H9 (cell line): ENCODE measurements around the gene NDUFAB1. TPM values are rescaled to one million over a fixed set of nuclear protein-coding genes. Genes with fewer than 3 reads are reported as not detected.

Experiments
- DNase-seq: peaks from one replicate; pipeline ENCODE4 v3.0.0-alpha.2; 2017
- H2AFZ ChIP-seq: one replicate; pipeline ENCODE4 v1.6.1; 2013; ENCODE audit warnings: mild to moderate bottlenecking, low read length, control low read depth, moderate library complexity
- H2AK5ac ChIP-seq: 2 replicates; pipeline ENCODE4 v1.6.1; 2013; ENCODE audit warnings: low read length, control low read depth, mixed read lengths; ENCODE audit not compliant: insufficient read length
- H2BK120ac ChIP-seq: one replicate; pipeline ENCODE4 v1.6.1; 2013; ENCODE audit warnings: low read depth, mild to moderate bottlenecking, low read length, control low read depth, inconsistent platforms; ENCODE audit not compliant: poor library complexity, severe bottlenecking
- H2BK12ac ChIP-seq: 2 replicates; pipeline ENCODE4 v1.6.1; 2013; ENCODE audit warnings: low read length, control low read depth, mixed read lengths, low read depth; ENCODE audit not compliant: insufficient read length
- H2BK15ac ChIP-seq: 2 replicates; pipeline ENCODE4 v1.6.1; 2013; ENCODE audit warnings: low read depth, low read length, control low read depth
- H2BK20ac ChIP-seq: one replicate; pipeline ENCODE4 v1.6.1; 2013; ENCODE audit warnings: low read depth, mild to moderate bottlenecking, low read length, control low read depth, inconsistent platforms; ENCODE audit not compliant: poor library complexity, severe bottlenecking
- H2BK5ac ChIP-seq: 2 replicates; pipeline ENCODE4 v1.6.1; 2013; ENCODE audit warnings: low read length, control low read depth, mixed read lengths; ENCODE audit not compliant: insufficient read length
- H3K14ac ChIP-seq: 2 replicates; pipeline ENCODE4 v1.6.1; 2013; ENCODE audit warnings: low read length, control low read depth; ENCODE audit not compliant: insufficient read depth
- H3K18ac ChIP-seq: 2 replicates; pipeline ENCODE4 v1.6.1; 2013; ENCODE audit warnings: low read depth, mild to moderate bottlenecking, mixed read lengths, low read length, control low read depth; ENCODE audit not compliant: insufficient read length
- H3K23ac ChIP-seq: 2 replicates; pipeline ENCODE4 v1.6.1; 2013; ENCODE audit warnings: low read length, control low read depth, mixed read lengths, low read depth; ENCODE audit not compliant: insufficient read length
- H3K23me2 ChIP-seq: 2 replicates; pipeline ENCODE4 v1.6.1; 2013; ENCODE audit warnings: low read depth, mild to moderate bottlenecking, mixed read lengths, low read length, control low read depth; ENCODE audit not compliant: insufficient read length, poor library complexity, severe bottlenecking
- H3K27ac ChIP-seq: 2 replicates; pipeline ENCODE4 v1.5.1; 2013; ENCODE audit warnings: low read length, control low read depth, mixed read lengths, low read depth; ENCODE audit not compliant: insufficient read length
- H3K27me3 ChIP-seq: 2 replicates; pipeline ENCODE4 v1.6.1; 2013; ENCODE audit warnings: low read length, control low read depth, inconsistent platforms; ENCODE audit not compliant: insufficient read depth
- H3K4ac ChIP-seq: 2 replicates; pipeline ENCODE4 v1.6.1; 2013; ENCODE audit warnings: low read depth, mild to moderate bottlenecking, control low read depth, inconsistent platforms, low read length, moderate library complexity
- H3K4me1 ChIP-seq: 2 replicates; pipeline ENCODE4 v1.6.1; 2013; ENCODE audit warnings: low read length, control low read depth, inconsistent platforms; ENCODE audit not compliant: insufficient read depth
- H3K4me2 ChIP-seq: 2 replicates; pipeline ENCODE4 v1.6.1; 2013; ENCODE audit warnings: low read length, control low read depth, mixed read lengths; ENCODE audit not compliant: insufficient read length, insufficient read depth
- H3K56ac ChIP-seq: 2 replicates; pipeline ENCODE4 v1.6.1; 2013; ENCODE audit warnings: low read depth, mild to moderate bottlenecking, mixed read lengths, low read length, control low read depth; ENCODE audit not compliant: insufficient read length
- H3K79me1 ChIP-seq: 2 replicates; pipeline ENCODE4 v1.6.1; 2013; ENCODE audit warnings: low read depth, mild to moderate bottlenecking, moderate library complexity, low read length, control low read depth, inconsistent platforms; ENCODE audit not compliant: insufficient read depth, poor library complexity, severe bottlenecking
- H3K79me2 ChIP-seq: 2 replicates; pipeline ENCODE4 v1.6.1; 2013; ENCODE audit warnings: low read length, control low read depth, inconsistent platforms; ENCODE audit not compliant: insufficient read depth
- H3K9ac ChIP-seq: 2 replicates; pipeline ENCODE4 v1.6.1; 2013; ENCODE audit warnings: low read length, control low read depth, mixed read lengths; ENCODE audit not compliant: insufficient read length; ENCODE audit errors: extremely low read depth
- H3K9me3 ChIP-seq: one replicate; pipeline ENCODE4 v1.6.1; 2013; ENCODE audit warnings: low read depth, low read length, inconsistent platforms; ENCODE audit not compliant: control insufficient read depth
- H3T11ph ChIP-seq: one replicate; pipeline ENCODE4 v1.6.1; 2013; ENCODE audit warnings: mild to moderate bottlenecking, low read length, control low read depth, inconsistent platforms
- H4K20me1 ChIP-seq: one replicate; pipeline ENCODE4 v1.6.1; 2013; ENCODE audit not compliant: control insufficient read depth, insufficient read length, insufficient read depth
- H4K5ac ChIP-seq: 2 replicates; pipeline ENCODE4 v1.6.1; 2013; ENCODE audit warnings: low read depth, mild to moderate bottlenecking, mixed read lengths, low read length, control low read depth; ENCODE audit not compliant: insufficient read length
- H4K8ac ChIP-seq: replicated peaks from 2 replicates; pipeline ENCODE4 v1.6.1; 2013; ENCODE audit warnings: low read length, control low read depth, mixed read lengths, low read depth; ENCODE audit not compliant: insufficient read length
- H4K91ac ChIP-seq: 2 replicates; pipeline ENCODE4 v1.6.1; 2013; ENCODE audit warnings: low read depth, mild to moderate bottlenecking, moderate library complexity, mixed read lengths, low read length, control low read depth; ENCODE audit not compliant: insufficient read length
- H3K27ac Mint-ChIP-seq, 3 experiments: 2 replicates in 2 of 3; 3 replicates in 1 of 3; pipeline ENCODE4 v1.8.0; 2020 to 2021; ENCODE audit warnings: mixed read lengths in 3 of 3, mild to moderate bottlenecking in 1 of 3, moderate library complexity in 1 of 3
- H3K27me3 Mint-ChIP-seq: 2 replicates; pipeline ENCODE4 v1.8.0; 2021; ENCODE audit warnings: low read depth, mild to moderate bottlenecking, moderate library complexity, mixed read lengths
- H3K36me3 Mint-ChIP-seq, 3 experiments: 2 replicates in 2 of 3; 3 replicates in 1 of 3; pipeline ENCODE4 v1.8.0; 2020 to 2021; ENCODE audit warnings: low read depth in 3 of 3, mixed read lengths in 3 of 3; ENCODE audit not compliant: insufficient read depth in 1 of 3
- H3K4me1 Mint-ChIP-seq, 2 experiments: 2 replicates each; pipeline ENCODE4 v1.8.0; 2020; ENCODE audit warnings: mixed read lengths in 2 of 2
- H3K4me3 Mint-ChIP-seq, 2 experiments: 2 replicates in 1 of 2; 3 replicates in 1 of 2; pipeline ENCODE4 v1.8.0; 2020 to 2021; ENCODE audit warnings: mild to moderate bottlenecking in 2 of 2, mixed read lengths in 2 of 2, moderate library complexity in 1 of 2
- H3K9me3 Mint-ChIP-seq, 2 experiments: 2 replicates in 1 of 2; 3 replicates in 1 of 2; pipeline ENCODE4 v1.8.0; 2020; ENCODE audit warnings: mild to moderate bottlenecking in 2 of 2, mixed read lengths in 2 of 2, moderate library complexity in 1 of 2
- WGBS: extraction: QIAGEN DNeasy Blood & Tissue Kit; methylation state at CpG from one replicate; pipeline ENCODE4 v1.1.7; 2013; ENCODE audit warnings: missing lambda C conversion rate, low lambda C conversion rate, mixed read lengths; ENCODE audit not compliant: insufficient read length; ENCODE audit errors: extremely low coverage; 5-methylcytosine and 5-hydroxymethylcytosine counted together
- total RNA-seq: library from RNA; stranded (reverse); gene quantifications from 2 replicates; pipeline ENCODE4 v1.2.1, GENCODE V29; 2021
- TF ChIP-seq, protein P1 (sequence below): fragments of 200-600 bp; sonication (generic); conservative IDR thresholded peaks from 3 replicates; pipeline ENCODE4 v1.8.0; 2021; ENCODE audit warnings: antibody characterized with exemption, mild to moderate bottlenecking

NDUFAB1 gene
- total RNA-seq, 1 experiment from 2014 or later, result 192 TPM

- Histone ChIP-seq H3K56ac (no peak overlapping the region), H3K18ac (no peak overlapping the region), H4K91ac (no peak overlapping the region), H3K27me3 (no peaks in the 10 kb centered on the region), H3K4me1 (no peaks in the 10 kb centered on the region), H2BK5ac (no peak overlapping the region), H3K23ac (no peak overlapping the region), H4K20me1 (no peaks in the 10 kb centered on the region), H3K4ac (no peak overlapping the region), H3K79me1 (no peaks in the 10 kb centered on the region), H3K23me2 (no peaks in the 10 kb centered on the region), H3K9ac (no peak overlapping the region), H3K14ac (no peak overlapping the region), H3K27ac (no peak overlapping the region), H4K8ac (no peak overlapping the region), H2BK15ac (no peak overlapping the region), H3K4me2 (no peak overlapping the region), H3K9me3 (no peaks in the 10 kb centered on the region), H4K5ac (no peak overlapping the region), H2BK20ac (no peak overlapping the region), H2BK12ac (no peak overlapping the region), H2AFZ (no peak overlapping the region), H2BK120ac (no peak overlapping the region), H3K79me2 (no peaks in the 10 kb centered on the region), H2AK5ac (no peak overlapping the region), H3T11ph (no peak overlapping the region)
- H3K27ac Mint-ChIP-seq, result no peak overlapping the region
- no peak overlapping the region for H3K4me3 Mint-ChIP-seq
- H3K4me1 Mint-ChIP-seq, result no peaks in the 10 kb centered on the region; a peak in 1 of 4 replicates
- no CpG with 5 or more reads among the region's 5 CpGs for WGBS
- no peaks in the 10 kb centered on the region for H3K9me3 Mint-ChIP-seq
- H3K36me3 Mint-ChIP-seq, result peaks cover 25 to 80% (median 57%) of the 10 kb centered on the region in 3 experiments; a peak in 6 of 7 replicates
- H3K27me3 Mint-ChIP-seq, result no peaks in the 10 kb centered on the region
- TF ChIP-seq, protein P1, sequence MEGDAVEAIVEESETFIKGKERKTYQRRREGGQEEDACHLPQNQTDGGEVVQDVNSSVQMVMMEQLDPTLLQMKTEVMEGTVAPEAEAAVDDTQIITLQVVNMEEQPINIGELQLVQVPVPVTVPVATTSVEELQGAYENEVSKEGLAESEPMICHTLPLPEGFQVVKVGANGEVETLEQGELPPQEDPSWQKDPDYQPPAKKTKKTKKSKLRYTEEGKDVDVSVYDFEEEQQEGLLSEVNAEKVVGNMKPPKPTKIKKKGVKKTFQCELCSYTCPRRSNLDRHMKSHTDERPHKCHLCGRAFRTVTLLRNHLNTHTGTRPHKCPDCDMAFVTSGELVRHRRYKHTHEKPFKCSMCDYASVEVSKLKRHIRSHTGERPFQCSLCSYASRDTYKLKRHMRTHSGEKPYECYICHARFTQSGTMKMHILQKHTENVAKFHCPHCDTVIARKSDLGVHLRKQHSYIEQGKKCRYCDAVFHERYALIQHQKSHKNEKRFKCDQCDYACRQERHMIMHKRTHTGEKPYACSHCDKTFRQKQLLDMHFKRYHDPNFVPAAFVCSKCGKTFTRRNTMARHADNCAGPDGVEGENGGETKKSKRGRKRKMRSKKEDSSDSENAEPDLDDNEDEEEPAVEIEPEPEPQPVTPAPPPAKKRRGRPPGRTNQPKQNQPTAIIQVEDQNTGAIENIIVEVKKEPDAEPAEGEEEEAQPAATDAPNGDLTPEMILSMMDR, result no peak
- no peak for DNase-seq
These were observed 46.2 kb downstream of the NDUFAB1 start for GRCh38 chr16:23549938-23550337.
